Smooth muscle cell (in vitro differentiated cells): ENCODE data around the gene ADARB1. TPM values are rescaled to one million over a fixed set of nuclear protein-coding genes. Genes with fewer than 3 reads are reported as not detected.

Source experiments
- DNase-seq: peaks from one replicate; lab custom pipeline; 2025; ENCODE audit not compliant: unreplicated experiment; lab: John Stamatoyannopoulos, UW
- H2AFZ ChIP-seq: fragments of 200-600 bp; sonication (generic); 2 replicates; pipeline ENCODE4 v1.6.0; 2016; ENCODE audit warnings: antibody characterized with exemption, low read depth, mild to moderate bottlenecking
- H3F3A ChIP-seq: fragments of 200-600 bp; sonication (generic); 2 replicates; pipeline ENCODE4 v1.6.0; 2017; ENCODE audit warnings: antibody characterized with exemption, low read depth
- H3K27ac ChIP-seq: fragments of 200-600 bp; sonication (generic); 2 replicates; pipeline ENCODE4 v1.5.1; 2016; ENCODE audit warnings: low read depth, mild to moderate bottlenecking
- H3K27me3 ChIP-seq: fragments of 200-600 bp; sonication (generic); 2 replicates; pipeline ENCODE4 v1.6.1; 2016; ENCODE audit warnings: low read depth, mild to moderate bottlenecking
- H3K36me3 ChIP-seq: fragments of 200-600 bp; sonication (generic); 2 replicates; pipeline ENCODE4 v1.5.1; 2016; ENCODE audit warnings: low read depth
- H3K4me1 ChIP-seq: fragments of 200-600 bp; sonication (generic); 2 replicates; pipeline ENCODE4 v1.5.1; 2016; ENCODE audit warnings: low read depth
- H3K4me2 ChIP-seq: fragments of 200-600 bp; sonication (generic); 2 replicates; pipeline ENCODE4 v1.6.0; 2016; ENCODE audit warnings: mild to moderate bottlenecking
- H3K4me3 ChIP-seq: fragments of 200-600 bp; sonication (generic); 2 replicates; pipeline ENCODE4 v1.5.1; 2016; ENCODE audit warnings: mild to moderate bottlenecking
- H3K79me2 ChIP-seq: fragments of 200-600 bp; sonication (generic); 2 replicates; pipeline ENCODE4 v1.6.0; 2016; ENCODE audit warnings: low read depth, mild to moderate bottlenecking
- H3K9ac ChIP-seq: fragments of 200-600 bp; sonication (generic); 2 replicates; pipeline ENCODE4 v1.6.0; 2016; ENCODE audit warnings: low read depth
- H3K9me3 ChIP-seq: fragments of 200-600 bp; sonication (generic); replicated peaks from 2 replicates; pipeline ENCODE4 v1.5.1; 2016; ENCODE audit warnings: low read depth
- H4K20me1 ChIP-seq: fragments of 200-600 bp; sonication (generic); 2 replicates; pipeline ENCODE4 v1.6.0; 2016; ENCODE audit warnings: low read depth
- WGBS: methylation state at CpG from one replicate; pipeline ENCODE4 v1.1.7; 2016; ENCODE audit warnings: low lambda C conversion rate; 5-methylcytosine and 5-hydroxymethylcytosine counted together
- polyA plus RNA-seq: library from polyadenylated mRNA; unstranded; fragments of >200 nt; fragmentation: Nextera tagmentation; extraction: Ambion mirVana; gene quantifications from 2 replicates; pipeline ENCODE4 v1.2.1, GENCODE V29; 2016
- total RNA-seq: library from RNA; depleted of rRNA; stranded (reverse); fragments of >200 nt; gene quantifications from 2 replicates; pipeline ENCODE4 v1.2.3, GENCODE V29; 2014
- TF ChIP-seq, protein P1 (sequence below): fragments of 200-600 bp; sonication (generic); IDR thresholded peaks from 2 replicates; pipeline ENCODE4 v1.5.1; 2017; ENCODE audit warnings: borderline replicate concordance, mild to moderate bottlenecking, antibody characterized with exemption; ENCODE audit not compliant: insufficient read depth, poor library complexity, severe bottlenecking

ADARB1 gene
- total and polyA plus RNA-seq, 2 experiments from 2014 or later = 25.6 to 28.9 TPM

DNA sequence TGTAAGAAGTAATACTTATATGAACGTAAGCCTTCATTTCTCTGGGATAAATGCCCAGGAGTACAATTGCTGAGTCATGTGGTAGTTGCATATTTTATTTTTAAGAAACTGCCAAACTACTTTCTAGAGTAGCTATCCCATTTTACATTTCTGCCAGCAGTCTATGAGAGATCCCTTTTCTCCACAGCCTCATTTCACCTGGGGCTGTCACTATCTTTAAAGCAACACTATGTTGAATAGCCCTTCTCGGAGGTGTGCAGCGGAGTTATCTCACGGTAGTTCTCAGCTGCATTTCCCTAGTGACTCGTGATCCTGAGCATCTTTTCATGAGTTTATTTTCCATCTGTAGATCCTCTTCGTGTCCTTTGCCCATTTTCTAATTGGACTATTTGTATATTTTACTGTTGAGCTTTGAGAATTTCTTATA is 93.4 kb downstream of the ADARB1 start:
- TF ChIP-seq, protein P1, sequence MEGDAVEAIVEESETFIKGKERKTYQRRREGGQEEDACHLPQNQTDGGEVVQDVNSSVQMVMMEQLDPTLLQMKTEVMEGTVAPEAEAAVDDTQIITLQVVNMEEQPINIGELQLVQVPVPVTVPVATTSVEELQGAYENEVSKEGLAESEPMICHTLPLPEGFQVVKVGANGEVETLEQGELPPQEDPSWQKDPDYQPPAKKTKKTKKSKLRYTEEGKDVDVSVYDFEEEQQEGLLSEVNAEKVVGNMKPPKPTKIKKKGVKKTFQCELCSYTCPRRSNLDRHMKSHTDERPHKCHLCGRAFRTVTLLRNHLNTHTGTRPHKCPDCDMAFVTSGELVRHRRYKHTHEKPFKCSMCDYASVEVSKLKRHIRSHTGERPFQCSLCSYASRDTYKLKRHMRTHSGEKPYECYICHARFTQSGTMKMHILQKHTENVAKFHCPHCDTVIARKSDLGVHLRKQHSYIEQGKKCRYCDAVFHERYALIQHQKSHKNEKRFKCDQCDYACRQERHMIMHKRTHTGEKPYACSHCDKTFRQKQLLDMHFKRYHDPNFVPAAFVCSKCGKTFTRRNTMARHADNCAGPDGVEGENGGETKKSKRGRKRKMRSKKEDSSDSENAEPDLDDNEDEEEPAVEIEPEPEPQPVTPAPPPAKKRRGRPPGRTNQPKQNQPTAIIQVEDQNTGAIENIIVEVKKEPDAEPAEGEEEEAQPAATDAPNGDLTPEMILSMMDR = no peak
- no peak overlapping the region for H3K4me2 ChIP-seq
- no peak overlapping the region for H3K9ac ChIP-seq
- peaks cover 17% of the 10 kb centered on the region for H3K79me2 ChIP-seq
- no peaks in the 10 kb centered on the region for H3F3A ChIP-seq
- H3K4me3 ChIP-seq = no peak overlapping the region
- peaks cover 6% of the 10 kb centered on the region for H3K4me1 ChIP-seq
- 86% methylated on average over 6 of the region's 6 CpGs for WGBS
- peaks cover 31% of the 10 kb centered on the region for H4K20me1 ChIP-seq
- no peak overlapping the region for H2AFZ ChIP-seq
- no peaks in the 10 kb centered on the region for H3K27me3 ChIP-seq
- DNase-seq = no peak
- no peaks in the 10 kb centered on the region for H3K36me3 ChIP-seq
- no peaks in the 10 kb centered on the region for H3K9me3 ChIP-seq
- H3K27ac ChIP-seq = no peak overlapping the region

DNA sequence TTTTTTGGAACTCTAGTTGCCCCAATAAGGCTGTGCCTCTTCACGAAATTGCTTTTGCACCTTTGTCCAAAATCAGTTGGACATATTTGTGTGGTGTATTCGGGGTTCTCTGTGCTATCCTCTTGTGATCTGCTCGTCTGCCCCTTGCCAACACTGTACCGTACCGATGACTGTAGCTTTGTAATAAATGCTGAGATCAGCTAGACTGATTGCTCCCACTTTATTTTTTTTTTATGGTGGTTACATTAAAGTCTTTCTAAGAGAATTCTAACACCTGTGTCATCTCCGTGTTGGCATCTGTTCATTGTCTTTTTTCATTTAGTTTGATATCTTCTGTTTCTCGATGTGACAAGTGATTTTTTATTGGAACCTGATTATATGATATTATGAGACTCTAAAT is 94.1 kb downstream of the ADARB1 start:
- no peaks in the 10 kb centered on the region for H3K27me3 ChIP-seq
- DNase-seq = no peak
- WGBS = 91% methylated on average over 7 of the region's 7 CpGs
- H4K20me1 ChIP-seq = peaks cover 35% of the 10 kb centered on the region
- TF ChIP-seq, protein P1 = no peak
- H3K4me3 ChIP-seq = no peak overlapping the region
- no peaks in the 10 kb centered on the region for H3F3A ChIP-seq
- no peak overlapping the region for H2AFZ ChIP-seq
- peaks cover 17% of the 10 kb centered on the region for H3K79me2 ChIP-seq
- no peak overlapping the region for H3K9ac ChIP-seq
- no peaks in the 10 kb centered on the region for H3K9me3 ChIP-seq
- peaks cover 6% of the 10 kb centered on the region for H3K4me1 ChIP-seq
- no peak overlapping the region for H3K27ac ChIP-seq
- H3K4me2 ChIP-seq = no peak overlapping the region
- no peaks in the 10 kb centered on the region for H3K36me3 ChIP-seq

DNA sequence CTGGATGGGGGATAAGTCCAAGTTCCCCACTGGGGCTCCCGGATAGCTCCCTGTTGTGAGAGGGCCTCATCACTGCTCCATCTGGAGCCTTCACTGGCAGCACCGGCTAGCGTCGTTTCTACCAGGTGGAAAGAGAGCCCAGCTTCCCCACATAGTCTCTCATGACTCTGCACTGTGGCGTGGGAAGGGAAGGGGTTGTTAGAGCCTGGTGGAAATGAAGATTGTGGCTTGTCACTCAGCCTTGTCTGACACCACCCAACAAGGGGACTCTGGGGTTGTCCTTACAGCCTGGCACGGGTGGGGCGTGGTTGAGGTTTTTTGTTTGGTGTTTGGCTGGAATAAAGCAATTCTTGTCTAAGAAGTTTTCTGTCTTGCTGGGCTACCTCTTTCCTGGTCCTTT is 94.6 kb downstream of the ADARB1 start:
- Histone ChIP-seq H3K4me2 (no peak overlapping the region), H4K20me1 (peaks cover 40% of the 10 kb centered on the region), H3K9me3 (no peaks in the 10 kb centered on the region), H3K4me1 (peaks cover 6% of the 10 kb centered on the region), H3K27ac (no peak overlapping the region), H3K4me3 (no peak overlapping the region), H3K36me3 (no peaks in the 10 kb centered on the region), H3K79me2 (peaks cover 17% of the 10 kb centered on the region), H3K9ac (no peak overlapping the region), H3K27me3 (no peaks in the 10 kb centered on the region), H2AFZ (no peak overlapping the region), H3F3A (no peaks in the 10 kb centered on the region)
- no peak for DNase-seq
- TF ChIP-seq, protein P1 = no peak
- WGBS = 86% methylated on average over 7 of the region's 7 CpGs

DNA sequence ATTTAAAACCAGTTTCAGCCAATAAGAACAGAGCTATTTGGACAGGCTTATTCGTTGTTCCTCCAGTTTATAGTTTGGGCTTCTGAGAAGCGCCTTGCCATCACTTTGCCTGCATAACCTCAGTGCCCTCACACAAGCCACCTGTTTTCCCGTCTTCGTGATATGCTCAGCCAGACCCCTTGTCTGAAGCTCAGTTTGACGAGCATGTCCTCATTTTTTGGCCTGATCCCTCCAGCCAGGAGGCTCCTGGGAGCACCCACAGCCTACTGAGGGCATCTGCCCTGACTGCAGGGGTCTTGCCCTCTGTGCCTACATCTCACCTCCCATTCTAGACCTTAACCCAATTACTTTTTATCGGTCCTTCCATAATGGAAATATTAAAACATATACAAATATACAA is 95.3 kb downstream of the ADARB1 start:
- H3K4me1 ChIP-seq = peaks cover 6% of the 10 kb centered on the region
- H3K4me3 ChIP-seq = no peak overlapping the region
- no peak overlapping the region for H3K9ac ChIP-seq
- H3K9me3 ChIP-seq = no peaks in the 10 kb centered on the region
- H3K27me3 ChIP-seq = no peaks in the 10 kb centered on the region
- H2AFZ ChIP-seq = no peak overlapping the region
- peaks cover 17% of the 10 kb centered on the region for H3K79me2 ChIP-seq
- WGBS = 76% methylated on average over 6 of the region's 6 CpGs
- H3K36me3 ChIP-seq = no peaks in the 10 kb centered on the region
- H4K20me1 ChIP-seq = peaks cover 43% of the 10 kb centered on the region
- no peaks in the 10 kb centered on the region for H3F3A ChIP-seq
- H3K27ac ChIP-seq = no peak overlapping the region
- H3K4me2 ChIP-seq = no peak overlapping the region
- DNase-seq = no peak
- TF ChIP-seq, protein P1 = no peak
